NCI-H774 (cell line): ENCODE data around the gene GPR148.
"Not testable (repeated sequence)": the region's sequence is repeated elsewhere in the genome, so short reads cannot be mapped to it uniquely, and the experiment has no call there.

Source experiments
- DNase-seq: peaks from one replicate; lab custom pipeline; 2025; lab: John Stamatoyannopoulos, UW

The GPR148 gene

GRCh38 chr2:130728549-130729316, at the start of gene GPR148:
GPR148 (plus strand) TSS chr2:130729070; CDS start chr2:130729152, 82 bp downstream.
- DNase-seq = no peak

- DNase-seq = not testable (repeated sequence)
Measured at GRCh38 chr2:130692041-130692770, 36.7 kb upstream of the GPR148 start.

- DNase-seq = not testable (repeated sequence)
Measured at GRCh38 chr2:130693474-130693873, 35.4 kb upstream of the GPR148 start.

DNA sequence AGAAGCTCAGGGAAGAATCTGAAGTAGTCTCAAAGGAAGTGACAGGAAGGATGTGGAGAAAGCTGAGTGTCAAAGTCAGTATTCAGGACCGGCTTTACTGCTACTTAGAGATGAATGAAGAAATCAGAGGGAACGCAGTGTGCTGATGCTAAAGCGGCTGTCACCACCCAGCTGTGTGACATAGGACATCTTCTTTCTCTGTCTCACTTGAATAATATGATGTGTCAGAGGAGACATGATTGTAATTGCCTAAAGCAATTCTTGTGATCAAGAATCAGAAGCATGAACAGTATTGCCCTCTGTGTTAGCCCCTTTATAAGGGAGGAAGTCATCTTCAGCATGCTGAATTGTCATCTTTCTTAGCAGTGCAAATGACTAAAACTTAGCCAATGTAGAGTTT, 25.6 kb upstream of the GPR148 start:
- DNase-seq = not testable (repeated sequence)

GRCh38 chr2:130714795-130715194, 14.1 kb upstream of the GPR148 start:
- DNase-seq = not testable (repeated sequence)

DNA sequence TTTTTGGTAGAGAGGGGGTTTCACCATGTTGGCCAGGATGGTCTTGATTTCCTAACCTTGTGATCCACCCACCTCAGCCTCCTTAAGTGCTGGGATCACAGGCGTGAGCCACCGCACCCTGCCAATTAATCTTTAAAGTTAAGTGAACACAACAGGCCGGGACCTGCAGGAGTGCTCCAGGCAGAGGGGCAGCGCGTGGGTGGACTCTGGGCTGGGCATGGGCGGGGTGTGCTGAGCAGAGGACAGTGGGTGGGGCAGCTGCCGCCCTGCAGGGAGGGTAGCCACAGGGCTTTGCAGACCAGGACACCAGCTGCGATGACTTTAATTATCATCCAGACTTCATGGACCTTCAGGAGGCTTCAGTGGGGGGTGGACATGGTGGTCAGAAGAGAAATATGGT, 8.8 kb upstream of the GPR148 start:
- no peak for DNase-seq

GRCh38 chr2:130720528-130720927, 8.3 kb upstream of the GPR148 start:
- DNase-seq = no peak

DNA sequence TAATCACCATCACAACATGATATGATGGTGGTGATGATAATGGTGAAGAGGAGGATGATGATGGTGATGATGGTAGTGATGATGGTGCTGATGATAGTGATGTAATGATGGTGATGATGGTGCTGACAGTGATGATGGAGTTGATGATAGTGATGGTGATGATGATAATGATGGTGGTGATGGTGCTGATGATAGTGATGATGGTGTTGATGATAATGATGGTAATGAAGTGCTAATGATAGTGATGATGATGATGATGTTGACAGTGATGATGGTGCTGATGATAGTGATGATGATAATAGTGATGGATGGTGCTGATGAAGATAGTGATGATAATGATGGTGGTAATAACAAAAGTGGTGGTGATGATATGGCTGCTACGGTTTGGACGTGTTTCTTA, 4.4 kb upstream of the GPR148 start:
- DNase-seq = no peak

DNA sequence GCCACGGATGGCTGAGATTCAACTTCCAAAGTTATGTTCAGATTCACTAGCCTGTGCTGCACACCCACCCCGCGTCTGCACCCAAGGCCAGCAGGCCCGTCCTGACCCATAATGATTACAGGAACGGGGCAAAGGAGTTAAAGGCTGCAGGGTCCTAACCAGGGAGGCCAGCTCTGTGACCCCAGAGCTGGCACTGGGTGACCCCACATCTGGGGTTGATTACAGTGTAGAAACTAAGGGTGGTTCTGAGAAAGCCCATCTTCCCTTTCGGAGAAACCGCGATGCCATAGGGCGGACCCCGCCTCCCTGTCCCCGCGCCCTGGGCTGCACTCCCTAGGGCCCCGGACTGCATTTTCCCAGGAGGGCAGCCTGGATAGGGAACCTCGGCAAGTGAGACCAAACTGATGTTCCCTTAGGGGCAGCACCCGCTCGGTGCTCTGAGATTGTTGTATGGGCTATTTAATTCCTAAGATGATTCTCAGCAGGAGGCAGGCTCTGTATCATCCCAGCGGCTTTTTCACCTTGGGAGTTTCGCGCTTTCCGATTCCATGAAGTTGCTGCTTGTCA, 2.2 kb upstream of the GPR148 start:
- no peak for DNase-seq

DNA sequence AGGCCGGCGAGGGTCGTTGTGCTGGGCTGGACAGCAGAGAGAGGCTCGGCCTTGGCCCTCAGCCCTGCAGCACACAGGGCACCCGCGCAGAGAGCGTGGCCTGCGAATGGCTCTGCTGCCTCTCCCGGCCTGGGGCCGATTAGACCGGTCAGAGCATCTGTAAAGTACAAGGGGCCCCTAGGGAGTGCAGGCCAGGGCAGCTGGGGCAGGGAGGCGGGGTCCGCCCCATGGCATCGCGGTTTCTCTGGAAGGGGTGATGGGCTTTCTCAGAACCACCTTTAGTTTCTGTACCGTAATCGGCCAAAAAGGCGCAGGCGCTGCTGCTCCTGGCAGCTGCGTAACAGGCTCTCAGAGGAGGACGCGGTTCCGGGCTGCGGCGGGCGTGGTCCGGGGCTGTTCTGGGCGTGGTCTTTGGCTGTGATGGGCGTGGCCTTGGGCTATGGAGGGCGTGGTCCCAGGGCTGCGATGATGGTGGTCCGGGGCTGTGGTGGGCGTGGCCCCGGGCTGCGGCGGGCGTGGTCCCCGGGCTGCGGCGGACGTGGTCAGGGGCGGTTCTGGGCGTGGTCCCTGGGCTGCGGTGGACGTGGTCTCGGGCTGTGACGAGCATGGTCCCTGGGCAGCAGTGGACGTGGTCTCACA, 1.5 kb upstream of the GPR148 start:
- DNase-seq = peak; percentile 63

DNA sequence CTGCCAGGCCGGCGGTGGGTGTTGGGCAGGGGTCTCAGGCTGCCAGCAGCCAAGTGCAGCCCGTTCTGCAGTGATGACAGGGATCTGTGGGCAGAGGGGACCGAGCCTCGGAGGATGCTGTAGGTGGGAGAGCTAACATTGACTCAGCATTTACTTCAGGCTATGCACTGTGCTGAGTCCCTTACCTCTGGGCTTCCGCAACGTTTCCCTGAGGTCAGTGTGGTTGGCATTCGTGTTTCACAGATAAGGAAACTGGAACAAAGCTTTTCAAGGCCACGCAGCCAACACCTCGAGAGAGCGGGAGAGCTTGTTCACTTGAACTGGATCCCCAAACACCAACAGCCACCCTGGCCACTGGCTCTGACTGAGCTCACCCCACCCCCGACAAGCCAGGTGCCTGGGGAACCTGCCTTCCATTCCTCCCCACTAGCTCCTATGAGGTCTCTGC, 839 bp upstream of the GPR148 start:
- no peak for DNase-seq

DNA sequence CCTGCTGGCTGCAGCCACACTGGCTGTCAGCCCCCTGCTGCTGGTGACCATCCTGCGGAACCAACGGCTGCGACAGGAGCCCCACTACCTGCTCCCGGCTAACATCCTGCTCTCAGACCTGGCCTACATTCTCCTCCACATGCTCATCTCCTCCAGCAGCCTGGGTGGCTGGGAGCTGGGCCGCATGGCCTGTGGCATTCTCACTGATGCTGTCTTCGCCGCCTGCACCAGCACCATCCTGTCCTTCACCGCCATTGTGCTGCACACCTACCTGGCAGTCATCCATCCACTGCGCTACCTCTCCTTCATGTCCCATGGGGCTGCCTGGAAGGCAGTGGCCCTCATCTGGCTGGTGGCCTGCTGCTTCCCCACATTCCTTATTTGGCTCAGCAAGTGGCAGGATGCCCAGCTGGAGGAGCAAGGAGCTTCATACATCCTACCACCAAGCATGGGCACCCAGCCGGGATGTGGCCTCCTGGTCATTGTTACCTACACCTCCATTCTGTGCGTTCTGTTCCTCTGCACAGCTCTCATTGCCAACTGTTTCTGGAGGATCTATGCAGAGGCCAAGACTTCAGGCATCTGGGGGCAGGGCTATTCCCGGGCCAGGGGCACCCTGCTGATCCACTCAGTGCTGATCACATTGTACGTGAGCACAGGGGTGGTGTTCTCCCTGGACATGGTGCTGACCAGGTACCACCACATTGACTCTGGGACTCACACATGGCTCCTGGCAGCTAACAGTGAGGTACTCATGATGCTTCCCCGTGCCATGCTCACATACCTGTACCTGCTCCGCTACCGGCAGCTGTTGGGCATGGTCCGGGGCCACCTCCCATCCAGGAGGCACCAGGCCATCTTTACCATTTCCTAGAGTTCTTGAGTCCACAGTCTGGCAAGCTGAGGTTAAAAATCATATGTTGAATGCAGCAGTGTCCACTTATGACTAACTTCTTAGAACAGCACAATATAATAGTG, 741 bp downstream of the GPR148 start:
- DNase-seq = no peak

GRCh38 chr2:130732257-130732656, 3.4 kb downstream of the GPR148 start:
- not testable (repeated sequence) for DNase-seq

DNA sequence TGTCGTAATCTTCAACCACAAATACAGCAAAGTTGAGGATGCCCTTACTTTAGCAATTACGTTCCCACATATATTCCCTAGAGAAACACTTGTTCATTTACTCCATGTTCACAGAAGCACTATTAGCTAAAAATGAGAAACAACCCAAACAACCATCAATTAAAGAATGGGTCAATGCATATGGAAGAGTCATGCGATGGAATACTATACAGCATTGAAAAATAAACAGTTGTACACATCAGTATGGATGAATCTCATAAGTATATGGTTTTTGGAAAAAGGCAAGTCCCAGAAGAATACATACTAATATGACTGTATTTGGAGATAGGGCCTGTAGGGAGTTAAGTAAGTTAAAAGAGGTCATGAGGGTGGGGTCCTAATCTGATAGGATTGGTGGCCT, 6.3 kb downstream of the GPR148 start:
- DNase-seq = no peak

DNA sequence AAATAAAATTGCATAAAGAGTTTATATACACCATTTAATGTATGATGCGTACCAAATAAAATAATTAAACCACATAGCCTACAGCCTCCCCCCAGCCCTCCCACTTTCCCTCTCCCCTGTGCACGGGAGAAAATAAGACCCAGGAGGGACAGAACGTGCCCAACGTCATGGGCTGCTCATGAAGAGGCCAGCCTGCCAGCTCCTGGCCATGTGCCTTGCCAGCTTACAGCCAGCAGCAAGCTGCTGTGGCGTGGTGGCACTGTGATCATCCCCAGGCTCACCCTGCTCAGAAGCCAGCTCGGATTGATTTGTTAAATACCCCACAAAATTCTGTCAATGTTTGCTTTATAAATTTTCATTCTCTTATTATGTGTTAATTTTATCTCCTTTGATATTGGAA, 7.6 kb downstream of the GPR148 start:
- DNase-seq = no peak

DNA sequence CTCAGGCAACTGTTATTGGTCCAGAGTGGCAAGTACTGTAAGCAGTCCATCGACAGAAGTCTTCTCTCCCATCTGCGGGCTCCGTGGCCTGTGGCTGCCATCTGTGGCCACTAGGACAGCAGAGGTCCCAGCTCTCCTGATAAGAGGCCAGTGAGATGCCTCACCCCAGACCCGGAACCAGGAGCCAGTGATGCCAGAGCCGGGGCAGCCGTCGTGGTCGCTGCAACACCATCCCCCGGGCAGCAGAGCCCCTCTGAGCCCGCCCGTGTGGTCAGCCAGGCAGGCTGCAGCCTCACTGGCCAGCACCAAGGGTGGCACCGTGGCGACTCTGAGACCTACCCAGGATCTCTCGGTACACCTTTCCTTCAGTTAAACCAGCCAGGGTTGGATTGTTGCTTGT, 8.7 kb downstream of the GPR148 start:
- DNase-seq = no peak

DNA sequence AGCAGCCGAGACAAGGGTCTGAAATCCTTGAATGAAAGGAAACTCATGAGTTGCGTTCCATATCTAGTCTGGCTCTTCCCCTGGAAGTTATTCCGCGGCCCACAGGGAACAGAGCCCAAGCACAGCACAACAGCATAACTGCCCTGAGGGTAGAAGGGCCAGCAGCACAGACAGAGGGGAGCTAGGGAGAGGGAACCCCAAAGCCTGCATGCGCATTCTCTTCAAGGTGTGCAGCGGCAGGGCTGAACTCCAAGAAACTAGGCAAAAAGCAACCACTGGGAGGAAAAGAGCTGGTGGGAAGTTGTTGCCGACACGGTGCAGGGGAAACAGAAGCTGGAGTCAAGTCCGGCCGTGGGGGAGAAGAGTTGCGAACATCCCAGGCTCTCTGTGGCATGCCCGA, 11.8 kb downstream of the GPR148 start:
- no peak for DNase-seq

DNA sequence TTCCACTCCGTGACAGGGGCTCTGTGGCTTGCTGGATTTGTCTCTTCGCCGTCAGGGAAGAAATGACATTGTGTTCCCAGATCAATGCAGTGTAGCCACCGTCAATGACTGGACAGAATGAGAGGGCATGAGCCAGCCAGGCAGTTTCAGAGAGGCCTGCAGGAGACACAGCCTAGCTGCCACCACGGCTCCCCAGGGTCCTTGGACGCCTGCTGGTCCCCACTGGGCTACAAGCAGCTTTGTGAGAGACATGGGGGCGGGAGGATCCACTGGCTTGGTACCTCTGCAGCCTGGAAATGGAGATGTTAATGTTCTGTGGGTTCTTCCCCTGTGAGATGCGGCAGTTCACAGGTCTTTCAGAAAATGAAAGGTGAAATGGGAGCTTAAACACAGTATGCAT, 14.4 kb downstream of the GPR148 start:
- DNase-seq = no peak

GRCh38 chr2:130744287-130745117, 15.6 kb downstream of the GPR148 start:
- no peak for DNase-seq

- DNase-seq = no peak
Measured at GRCh38 chr2:130749078-130749477, 20.2 kb downstream of the GPR148 start.
